Mammary epithelial cell (primary cell): ENCODE data around the gene NF2.

ENCODE experiments used
- EZH2 ChIP-seq: IDR thresholded peaks from 2 replicates; pipeline ENCODE4 v1.6.1; 2012; ENCODE audit warnings: low read length, inconsistent platforms, borderline replicate concordance
- TF ChIP-seq, protein P1 (sequence below), 2 donors: IDR thresholded peaks in 1 of 2; conservative IDR thresholded peaks in 1 of 2; 2 replicates each; pipeline ENCODE4 v1.5.1; 2011 to 2012; ENCODE audit warnings: inconsistent platforms in 2 of 2, low read length in 2 of 2, mild to moderate bottlenecking in 2 of 2, control low read depth in 1 of 2, low read depth in 1 of 2; ENCODE audit not compliant: insufficient read depth in 1 of 2; ENCODE audit errors: extremely low read depth in 1 of 2

DNA sequence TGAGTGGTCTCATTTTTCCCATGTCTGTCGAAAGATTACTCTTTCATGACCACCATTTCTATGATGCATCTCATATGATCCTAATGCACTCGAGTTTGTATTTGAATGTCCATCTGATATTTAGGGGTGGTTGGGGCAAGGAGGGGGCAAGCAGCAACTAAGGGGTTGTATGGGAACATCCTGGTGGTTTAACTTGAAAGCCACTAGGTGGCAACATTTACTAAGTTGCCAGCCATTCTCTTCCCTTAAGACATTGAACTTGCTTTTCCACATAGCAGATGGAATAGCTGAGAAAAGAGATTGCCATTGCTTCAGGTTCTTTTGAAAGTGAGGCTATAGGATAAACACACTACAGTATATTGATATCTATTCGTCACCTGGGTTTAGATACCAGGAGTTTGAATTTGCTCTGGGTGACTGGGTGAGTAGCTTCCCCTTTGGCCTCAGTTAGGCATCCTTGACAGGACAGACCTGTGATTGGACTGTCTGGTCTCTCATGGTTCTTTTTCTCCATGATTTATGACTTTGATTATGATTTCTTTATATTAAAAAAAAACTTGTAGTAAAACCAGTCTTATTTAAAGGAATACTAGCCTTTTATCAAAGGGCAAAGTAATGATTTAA, 32.4 kb downstream of the NF2 start:
- TF ChIP-seq, protein P1, sequence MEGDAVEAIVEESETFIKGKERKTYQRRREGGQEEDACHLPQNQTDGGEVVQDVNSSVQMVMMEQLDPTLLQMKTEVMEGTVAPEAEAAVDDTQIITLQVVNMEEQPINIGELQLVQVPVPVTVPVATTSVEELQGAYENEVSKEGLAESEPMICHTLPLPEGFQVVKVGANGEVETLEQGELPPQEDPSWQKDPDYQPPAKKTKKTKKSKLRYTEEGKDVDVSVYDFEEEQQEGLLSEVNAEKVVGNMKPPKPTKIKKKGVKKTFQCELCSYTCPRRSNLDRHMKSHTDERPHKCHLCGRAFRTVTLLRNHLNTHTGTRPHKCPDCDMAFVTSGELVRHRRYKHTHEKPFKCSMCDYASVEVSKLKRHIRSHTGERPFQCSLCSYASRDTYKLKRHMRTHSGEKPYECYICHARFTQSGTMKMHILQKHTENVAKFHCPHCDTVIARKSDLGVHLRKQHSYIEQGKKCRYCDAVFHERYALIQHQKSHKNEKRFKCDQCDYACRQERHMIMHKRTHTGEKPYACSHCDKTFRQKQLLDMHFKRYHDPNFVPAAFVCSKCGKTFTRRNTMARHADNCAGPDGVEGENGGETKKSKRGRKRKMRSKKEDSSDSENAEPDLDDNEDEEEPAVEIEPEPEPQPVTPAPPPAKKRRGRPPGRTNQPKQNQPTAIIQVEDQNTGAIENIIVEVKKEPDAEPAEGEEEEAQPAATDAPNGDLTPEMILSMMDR (conservative IDR thresholded peaks at IDR 0.05 in 1 of 2, IDR thresholded peaks at IDR 0.05 in 1 of 2; ENCODE audit: extremely low read depth in 1 of 2, insufficient read depth in 1 of 2, low read depth in 1 of 2, low read length in 2 of 2) = peak; percentile 56 to 76
- no peak for TF ChIP-seq EZH2
